GM15510 (cell line): ENCODE measurements around the gene CDK8.

Source experiments
- POLR2A ChIP-seq: IDR thresholded peaks from 3 replicates; pipeline ENCODE4 v1.6.1; 2011; ENCODE audit warnings: borderline replicate concordance; ENCODE audit not compliant: insufficient read length; ENCODE audit errors: extremely low read depth

Gene CDK8

DNA sequence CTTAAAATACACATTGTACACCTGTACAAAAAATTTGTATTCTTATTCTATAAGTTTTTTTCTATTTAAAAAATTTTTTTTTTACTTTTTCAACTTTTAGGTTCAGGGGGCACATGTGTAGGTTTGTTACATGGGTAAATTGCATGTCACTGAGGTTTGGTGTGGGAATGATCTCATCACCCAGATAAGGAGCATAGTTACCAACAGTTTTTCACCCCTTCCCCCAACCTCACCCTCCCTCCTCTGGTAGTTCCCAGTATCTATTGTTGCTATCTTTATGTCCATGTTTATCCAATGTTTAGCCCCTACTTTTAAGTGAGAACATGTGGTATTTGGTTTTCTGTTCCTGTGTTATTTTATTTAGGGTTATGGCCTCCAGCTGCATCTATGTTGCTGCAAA, 89.9 kb downstream of the CDK8 start:
- TF ChIP-seq POLR2A: no peak

- TF ChIP-seq POLR2A: no peak
Observed at GRCh38 chr13:26344980-26345379, 91.1 kb downstream of the CDK8 start.

DNA sequence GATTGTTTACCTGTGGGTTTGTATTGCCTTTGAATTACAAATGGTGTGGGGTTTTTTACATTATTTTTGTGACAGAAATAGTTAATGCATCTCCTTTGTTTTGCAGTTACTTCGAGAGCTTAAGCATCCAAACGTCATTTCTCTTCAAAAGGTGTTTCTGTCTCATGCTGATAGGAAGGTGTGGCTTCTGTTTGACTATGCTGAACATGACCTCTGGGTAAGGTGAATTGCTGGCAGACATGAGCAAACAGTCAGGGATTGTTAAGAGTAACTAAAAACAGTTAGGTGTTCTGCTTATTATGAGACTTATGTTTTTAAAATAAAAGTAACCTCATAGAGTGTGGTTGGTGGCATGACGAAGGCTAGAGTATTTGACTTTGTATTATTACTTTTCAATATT, 95.0 kb downstream of the CDK8 start:
- no peak for TF ChIP-seq POLR2A

- TF ChIP-seq POLR2A: no peak
Observed at GRCh38 chr13:26362261-26362660, 108.3 kb downstream of the CDK8 start.

GRCh38 chr13:26370553-26370952, 116.6 kb downstream of the CDK8 start:
- TF ChIP-seq POLR2A: no peak

- no peak for TF ChIP-seq POLR2A
Observed at GRCh38 chr13:26372747-26373146, 118.8 kb downstream of the CDK8 start.

DNA sequence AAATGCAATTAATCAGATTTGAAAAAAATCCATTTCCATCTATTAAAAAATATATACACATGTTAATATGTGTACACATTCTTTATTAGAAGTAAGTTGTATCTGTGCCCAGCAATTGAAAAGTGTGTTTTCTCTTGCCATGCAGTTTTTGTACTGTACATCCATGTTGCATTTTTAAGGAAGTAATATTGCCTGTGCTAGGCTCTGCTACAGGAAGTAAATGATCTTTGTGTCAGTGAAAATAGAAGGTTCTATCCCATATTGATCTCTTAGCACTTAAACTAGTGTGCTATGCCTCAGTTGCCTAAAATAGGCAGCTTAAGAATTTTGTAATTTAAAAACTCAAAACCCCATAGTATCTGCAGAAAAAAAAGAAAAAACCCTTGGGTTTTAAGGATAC, 122.5 kb downstream of the CDK8 start:
- TF ChIP-seq POLR2A: no peak

- TF ChIP-seq POLR2A: no peak
Observed at GRCh38 chr13:26377038-26377437, 123.1 kb downstream of the CDK8 start.

DNA sequence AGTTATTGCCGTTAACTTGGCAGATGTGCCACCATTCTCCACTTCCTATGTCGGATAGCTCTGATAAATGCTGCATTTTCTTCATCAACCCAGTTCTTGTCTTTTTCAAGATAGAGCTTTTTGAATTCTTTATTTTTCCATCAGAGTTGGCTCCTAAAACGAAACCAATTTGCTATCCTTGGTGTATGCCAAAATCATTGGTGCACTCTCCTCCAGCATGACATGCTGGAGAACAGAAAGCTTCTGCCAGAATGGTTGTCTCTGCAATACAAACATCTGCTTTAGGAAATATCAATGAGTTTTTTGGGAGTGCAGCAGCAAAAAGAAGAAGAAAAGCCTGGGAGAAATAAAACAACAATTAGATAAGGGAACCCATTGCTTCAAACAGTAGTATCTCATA, 124.2 kb downstream of the CDK8 start:
- TF ChIP-seq POLR2A: no peak

GRCh38 chr13:26379831-26380230, 125.9 kb downstream of the CDK8 start:
- no peak for TF ChIP-seq POLR2A

DNA sequence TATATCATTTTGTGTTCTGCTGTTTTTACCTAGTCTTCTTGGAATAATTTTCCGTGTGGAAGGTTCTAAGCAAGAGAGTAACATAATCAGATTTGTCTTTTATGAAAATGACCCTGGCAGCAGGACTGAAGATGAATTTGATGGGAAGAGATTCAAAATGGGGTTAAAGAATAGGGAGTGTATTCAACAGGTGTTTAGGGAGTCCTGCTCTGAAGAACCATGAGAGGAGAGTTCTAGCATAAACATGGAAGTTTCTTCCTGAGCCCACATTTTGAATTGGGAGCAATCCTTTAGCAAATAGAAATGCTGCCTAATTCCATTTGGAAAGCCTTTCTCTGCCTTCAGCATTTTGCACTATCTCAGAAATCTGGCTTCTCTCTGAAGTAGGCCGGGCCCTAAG, 127.0 kb downstream of the CDK8 start:
- TF ChIP-seq POLR2A: no peak

- no peak for TF ChIP-seq POLR2A
Observed at GRCh38 chr13:26382366-26382765, 128.4 kb downstream of the CDK8 start.

- TF ChIP-seq POLR2A: no peak
Observed at GRCh38 chr13:26382835-26383234, 128.9 kb downstream of the CDK8 start.

DNA sequence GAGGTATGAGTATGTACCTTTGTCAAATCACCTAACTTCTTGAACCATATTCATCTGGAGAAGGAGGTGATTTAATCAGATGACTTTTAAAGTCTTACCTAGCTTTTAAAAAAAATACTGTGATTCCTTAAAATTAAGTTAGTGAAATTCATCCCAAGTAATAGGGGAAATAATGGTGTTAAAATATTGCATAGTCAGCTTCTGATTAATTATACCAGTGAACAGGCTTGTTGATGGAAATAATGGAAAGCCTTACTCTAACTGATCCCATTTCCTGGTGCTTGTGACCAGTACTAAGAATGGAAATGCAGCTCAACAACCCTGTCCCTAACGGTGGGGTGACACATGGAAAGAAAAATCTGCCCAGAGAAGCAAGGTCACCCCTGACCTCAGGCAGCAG, 130.7 kb downstream of the CDK8 start:
- TF ChIP-seq POLR2A: no peak

DNA sequence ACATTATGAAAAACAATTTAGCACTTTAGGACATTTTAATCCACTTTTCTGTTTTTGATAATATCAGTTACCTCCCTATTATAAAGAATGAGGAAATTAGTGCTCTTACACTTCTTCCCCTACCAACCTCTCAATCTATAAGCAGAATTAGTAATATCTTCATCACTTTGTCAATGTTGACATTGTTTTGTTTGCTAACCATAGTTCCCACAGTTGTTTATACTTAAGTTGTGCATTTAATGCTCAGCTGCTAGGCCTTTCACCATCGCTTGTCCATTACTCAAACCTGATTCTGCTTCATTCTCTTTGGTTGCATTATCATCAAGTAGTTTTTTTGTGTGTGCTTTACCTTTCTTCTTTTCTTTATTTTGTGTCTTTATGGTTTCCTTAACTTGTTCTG, 132.1 kb downstream of the CDK8 start:
- no peak for TF ChIP-seq POLR2A

- no peak for TF ChIP-seq POLR2A
Observed at GRCh38 chr13:26390203-26390602, 136.3 kb downstream of the CDK8 start.

- no peak for TF ChIP-seq POLR2A
Observed at GRCh38 chr13:26400545-26400944, 146.6 kb downstream of the CDK8 start.
